HCT116 (cell line): ENCODE data around the gene SLC25A53. TPM values are rescaled to one million over a fixed set of nuclear protein-coding genes. Genes with fewer than 3 reads are reported as not detected.

Experiments
- ATAC-seq: fragments of 200-7000 bp; cut with Tn5 transposase; 2 replicates; pipeline ENCODE4 v1.9.1; 2020; ENCODE audit warnings: mild to moderate bottlenecking, moderate library complexity
- BruUV-seq: library from RNA; stranded (reverse); fragments of 400-500 nt; replicated peaks from 2 replicates; lab custom pipeline; 2021; lab: Mats Ljungman, UMichigan
- CTCF ChIA-PET: fragments of 300-600 bp; sonication (Branson Sonifier 250); formaldehyde crosslinking; loops from one replicate; lab custom pipeline; 2021; ENCODE audit warnings: antibody characterized with exemption; lab: Charles Lee
- POLR2A ChIA-PET: fragments of 300-600, 350-600 bp; sonication (Branson Sonifier 250); formaldehyde crosslinking; loops from one replicate; lab custom pipeline; 2021; ENCODE audit warnings: antibody characterized with exemption; lab: Charles Lee
- RAD21 ChIA-PET, 2 experiments: fragments of 300-600 bp; sonication (Branson Sonifier 250); formaldehyde crosslinking; loops; one replicate each; lab custom pipeline; 2023; ENCODE audit warnings: low total read pairs in 2 of 2; ENCODE audit not compliant: uncharacterized antibody in 2 of 2, unreplicated experiment in 2 of 2, low non-redundant PET in 1 of 2; lab: Charles Lee
- DNase-seq: peaks from one replicate; pipeline ENCODE4 v3.0.0-alpha.2; 2010; ENCODE audit warnings: low read depth, low spot score
- H2AFZ ChIP-seq: fragments of 200-600 bp; shearing (Covaris generic), sonication (generic); 2 replicates; pipeline ENCODE4 v1.6.1; 2017; ENCODE audit warnings: low read depth, mixed run types, mixed read lengths, antibody characterized with exemption, low read length; ENCODE audit not compliant: poor library complexity, severe bottlenecking
- H3K27ac ChIP-seq: 2 replicates; pipeline ENCODE4 v1.5.1; 2012; ENCODE audit warnings: low read depth, low read length
- H3K27me3 ChIP-seq: fragments of 200-600 bp; sonication (generic); 2 replicates; pipeline ENCODE4 v1.6.1; 2016; ENCODE audit warnings: mixed run types, low read length, mixed read lengths; ENCODE audit not compliant: insufficient read depth
- H3K36me3 ChIP-seq, 2 experiments: fragments of 200-500 bp in 1 of 2; fragments of 200-600 bp in 1 of 2; sonication (Bioruptor generic) in 1 of 2; sonication (generic) in 1 of 2; 2 replicates each; pipeline versions ENCODE4 v1.5.1 to v1.6.1; 2014 to 2016; ENCODE audit warnings: low read length in 2 of 2, inconsistent platforms in 1 of 2, mixed read lengths in 1 of 2, mixed run types in 1 of 2; ENCODE audit not compliant: insufficient read depth in 2 of 2, control insufficient read depth in 1 of 2
- H3K4me1 ChIP-seq, 2 experiments: fragments of 200-600 bp in 1 of 2; sonication (generic) in 1 of 2; 2 replicates each; pipeline versions ENCODE4 v1.5.1 to v1.6.1; 2012 to 2017; ENCODE audit warnings: low read length in 2 of 2, inconsistent platforms in 1 of 2, mild to moderate bottlenecking in 1 of 2, mixed read lengths in 1 of 2, mixed run types in 1 of 2, moderate library complexity in 1 of 2; ENCODE audit not compliant: insufficient read depth in 2 of 2, control insufficient read depth in 1 of 2
- H3K4me2 ChIP-seq: fragments of 200-600 bp; sonication (generic); 2 replicates; pipeline ENCODE4 v1.6.1; 2017; ENCODE audit warnings: mixed run types, low read length, mixed read lengths
- H3K4me3 ChIP-seq, 2 experiments: fragments of 200-600 bp in 1 of 2; sonication (generic) in 1 of 2; replicated peaks in 1 of 2; 2 replicates each; pipeline ENCODE4 v1.5.1; 2011 to 2016; ENCODE audit warnings: low read length in 2 of 2, control low read depth in 1 of 2, low read depth in 1 of 2, mild to moderate bottlenecking in 1 of 2, mixed read lengths in 1 of 2, mixed run types in 1 of 2
- H3K79me2 ChIP-seq: fragments of 200-600 bp; sonication (generic); 2 replicates; pipeline ENCODE4 v1.6.1; 2017; ENCODE audit warnings: mild to moderate bottlenecking, mixed run types, low read length, moderate library complexity, mixed read lengths; ENCODE audit not compliant: insufficient read depth
- H3K9ac ChIP-seq: fragments of 200-600 bp; sonication (generic); 2 replicates; pipeline ENCODE4 v1.6.1; 2016; ENCODE audit warnings: low read length, mixed read lengths
- H3K9me2 ChIP-seq: fragments of 200-600 bp; sonication (generic), shearing (Covaris generic); 2 replicates; pipeline ENCODE4 v1.6.1; 2017; ENCODE audit warnings: mixed run types, mild to moderate bottlenecking, moderate library complexity; ENCODE audit not compliant: insufficient read depth
- H3K9me3 ChIP-seq, 2 experiments: fragments of 200-500 bp in 1 of 2; fragments of 200-600 bp in 1 of 2; sonication (Bioruptor generic) in 1 of 2; sonication (generic) in 1 of 2; 2 replicates each; pipeline ENCODE4 v1.6.1; 2014 to 2017; ENCODE audit warnings: low read length in 2 of 2, mixed read lengths in 2 of 2, inconsistent platforms in 1 of 2, low read depth in 1 of 2, mild to moderate bottlenecking in 1 of 2, mixed run types in 1 of 2, moderate library complexity in 1 of 2; ENCODE audit not compliant: control insufficient read depth in 1 of 2, insufficient read depth in 1 of 2
- H4K20me1 ChIP-seq: fragments of 200-600 bp; sonication (generic), shearing (Covaris generic); 2 replicates; pipeline ENCODE4 v1.6.1; 2017; ENCODE audit warnings: mixed run types, mild to moderate bottlenecking, moderate library complexity; ENCODE audit not compliant: insufficient read depth
- CBX3 ChIP-seq: IDR thresholded peaks from 2 replicates; pipeline ENCODE4 v1.6.1; 2012; ENCODE audit warnings: low read depth
- CEBPB ChIP-seq: IDR thresholded peaks from 2 replicates; pipeline ENCODE4 v1.6.1; 2012; ENCODE audit warnings: low read depth
- ELF1 ChIP-seq: IDR thresholded peaks from 2 replicates; pipeline ENCODE4 v1.6.1; 2012; ENCODE audit warnings: low read depth, borderline replicate concordance
- JUND ChIP-seq: IDR thresholded peaks from 2 replicates; pipeline ENCODE4 v1.6.1; 2012
- POLR2A ChIP-seq: IDR thresholded peaks from 2 replicates; pipeline ENCODE4 v1.7.0; 2011; ENCODE audit warnings: borderline replicate concordance; ENCODE audit not compliant: insufficient read depth, insufficient read length; ENCODE audit errors: extremely low read depth
- POLR2AphosphoS5 ChIP-seq: IDR thresholded peaks from 2 replicates; pipeline ENCODE4 v1.6.1; 2011; ENCODE audit warnings: mild to moderate bottlenecking, low read depth, low read length, moderate library complexity
- RAD21 ChIP-seq: IDR thresholded peaks from 2 replicates; pipeline ENCODE4 v1.6.1; 2012; ENCODE audit warnings: low read depth, mild to moderate bottlenecking
- REST ChIP-seq: IDR thresholded peaks from 2 replicates; pipeline ENCODE4 v1.6.1; 2012; ENCODE audit warnings: low read depth
- SIN3A ChIP-seq: IDR thresholded peaks from 2 replicates; pipeline ENCODE4 v1.6.1; 2012; ENCODE audit warnings: low read depth
- SP1 ChIP-seq: IDR thresholded peaks from 2 replicates; pipeline ENCODE4 v1.6.1; 2012; ENCODE audit warnings: low read depth
- TCF7L2 ChIP-seq: IDR thresholded peaks from 2 replicates; pipeline ENCODE4 v1.7.0; 2011; ENCODE audit warnings: borderline replicate concordance, inconsistent platforms; ENCODE audit not compliant: insufficient read depth, insufficient read length; ENCODE audit errors: extremely low read depth
- YY1 ChIP-seq: IDR thresholded peaks from 2 replicates; pipeline ENCODE4 v1.6.1; 2011; ENCODE audit warnings: low read length, low read depth, moderate library complexity, mild to moderate bottlenecking; ENCODE audit not compliant: insufficient replicate concordance; ENCODE audit errors: extremely low read depth
- ZFX ChIP-seq: fragments of 450-650 bp; IDR thresholded peaks from 2 replicates; pipeline ENCODE4 v1.6.1; 2017
- ZNF274 ChIP-seq: fragments of 200-500 bp; sonication (Bioruptor generic); IDR thresholded peaks from 2 replicates; pipeline ENCODE4 v1.6.1; 2014; ENCODE audit warnings: mild to moderate bottlenecking, low read depth, low read length, inconsistent platforms
- intact Hi-C: fragments of 100-400 bp; cut with micrococcal nuclease; formaldehyde crosslinking; loops from 2 replicates; pipeline ENCODE4 v1.10.0; 2022
- total RNA-seq: library from RNA; stranded (reverse); gene quantifications from one replicate; pipeline ENCODE4 v1.2.1, GENCODE V29; 2021; ENCODE audit not compliant: unreplicated experiment
- TF ChIP-seq, protein P1 (sequence below): IDR thresholded peaks from 2 replicates; pipeline ENCODE4 v1.6.1; 2012
- TF ChIP-seq, protein P2 (sequence below), 3 experiments: fragments of 200-600 bp in 1 of 3; sonication (generic) in 1 of 3; IDR thresholded peaks in 2 of 3; conservative IDR thresholded peaks in 1 of 3; 2 replicates each; pipeline ENCODE4 v1.5.1; 2012 to 2017; ENCODE audit warnings: low read depth in 2 of 3, low read length in 2 of 3, antibody characterized with exemption in 1 of 3, borderline replicate concordance in 1 of 3, control low read depth in 1 of 3, mild to moderate bottlenecking in 1 of 3, mixed read lengths in 1 of 3, mixed run types in 1 of 3, moderate library complexity in 1 of 3; ENCODE audit not compliant: insufficient read depth in 1 of 3

Gene SLC25A53
- total RNA-seq, 1 experiment from 2014 or later: 3.4 TPM

DNA sequence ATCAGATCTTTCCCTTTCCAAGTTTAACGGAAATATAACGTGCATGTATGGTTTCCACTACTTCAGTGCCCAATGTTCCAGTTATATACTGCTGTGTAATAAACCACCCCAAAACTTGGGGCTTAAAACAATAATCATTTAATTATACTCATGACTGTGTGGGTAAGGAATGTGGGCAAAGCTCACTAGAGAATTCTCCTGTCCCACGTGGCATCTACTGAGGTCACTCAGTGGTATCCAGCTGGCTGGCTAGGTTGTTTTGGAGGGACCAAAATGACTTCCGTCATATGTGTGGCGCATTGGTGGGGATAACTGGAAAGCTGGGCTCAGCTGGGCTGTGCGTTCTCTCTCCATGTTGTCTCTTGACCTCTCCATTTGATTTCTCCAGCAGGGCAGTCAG lies 26.0 kb downstream of the SLC25A53 start:
- Histone ChIP-seq H3K4me1 (no peaks in the 10 kb centered on the region), H3K27ac (no peak overlapping the region), H3K9me2 (no peaks in the 10 kb centered on the region), H2AFZ (no peak overlapping the region), H3K36me3 (no peaks in the 10 kb centered on the region), H4K20me1 (no peaks in the 10 kb centered on the region), H3K4me2 (no peak overlapping the region), H3K79me2 (no peaks in the 10 kb centered on the region), H3K9me3 (no peaks in the 10 kb centered on the region), H3K27me3 (no peaks in the 10 kb centered on the region), H3K9ac (no peak overlapping the region), H3K4me3 (no peak overlapping the region)
- RAD21 ChIA-PET: no interaction called here
- intact Hi-C loops: loop anchor here (10.0 kb wide), 1 partner anchor 596 kb away; no protein-coding TSS in a partner anchor
- DNase-seq (no peak), ATAC-seq (no peak)
- TF ChIP-seq ZNF274 (no peak), CEBPB (no peak), ELF1 (no peak), TCF7L2 (no peak), CBX3 (no peak)
- TF ChIP-seq, protein P1, sequence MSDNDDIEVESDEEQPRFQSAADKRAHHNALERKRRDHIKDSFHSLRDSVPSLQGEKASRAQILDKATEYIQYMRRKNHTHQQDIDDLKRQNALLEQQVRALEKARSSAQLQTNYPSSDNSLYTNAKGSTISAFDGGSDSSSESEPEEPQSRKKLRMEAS: no peak
- no TSS peak for BruUV-seq
- POLR2A ChIA-PET: no interaction called here
- CTCF ChIA-PET: no interaction called here

DNA sequence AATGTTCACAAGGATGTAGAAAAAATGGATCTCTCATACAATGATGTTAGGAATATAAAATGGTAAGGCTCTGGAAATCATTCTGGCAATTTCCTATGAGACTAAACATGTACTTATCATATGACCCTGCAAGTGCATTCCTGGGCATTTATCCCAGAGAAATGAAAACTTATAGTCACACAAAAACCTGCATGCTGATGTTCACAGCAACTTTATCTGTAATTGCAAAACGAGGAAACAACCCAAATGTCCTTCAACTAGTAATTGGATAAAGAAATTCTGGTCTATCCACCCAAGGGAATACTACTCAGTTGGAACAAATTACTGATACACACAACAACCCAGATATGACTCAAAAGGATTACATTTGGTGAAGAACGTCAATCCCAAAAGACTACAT lies 30.0 kb downstream of the SLC25A53 start:
- POLR2A ChIA-PET: no interaction called here
- Histone ChIP-seq H3K4me2 (no peak overlapping the region), H3K36me3 (no peaks in the 10 kb centered on the region), H3K79me2 (no peaks in the 10 kb centered on the region), H3K9me2 (no peaks in the 10 kb centered on the region), H3K9me3 (no peaks in the 10 kb centered on the region), H3K4me1 (no peaks in the 10 kb centered on the region), H3K27me3 (no peaks in the 10 kb centered on the region), H4K20me1 (no peaks in the 10 kb centered on the region), H3K4me3 (no peak overlapping the region), H3K27ac (no peak overlapping the region), H2AFZ (no peak overlapping the region), H3K9ac (no peak overlapping the region)
- DNase-seq (no peak), ATAC-seq (no peak)
- RAD21 ChIA-PET: no interaction called here
- BruUV-seq: no TSS peak
- CTCF ChIA-PET: no interaction called here
- intact Hi-C loops: no loop called here
- TF ChIP-seq SIN3A (no peak), REST (no peak), ELF1 (no peak), JUND (no peak), POLR2AphosphoS5 (no peak), RAD21 (no peak), SP1 (no peak), POLR2A (no peak), CEBPB (no peak), ZFX (no peak), YY1 (no peak), ZNF274 (no peak)
- TF ChIP-seq, protein P2, sequence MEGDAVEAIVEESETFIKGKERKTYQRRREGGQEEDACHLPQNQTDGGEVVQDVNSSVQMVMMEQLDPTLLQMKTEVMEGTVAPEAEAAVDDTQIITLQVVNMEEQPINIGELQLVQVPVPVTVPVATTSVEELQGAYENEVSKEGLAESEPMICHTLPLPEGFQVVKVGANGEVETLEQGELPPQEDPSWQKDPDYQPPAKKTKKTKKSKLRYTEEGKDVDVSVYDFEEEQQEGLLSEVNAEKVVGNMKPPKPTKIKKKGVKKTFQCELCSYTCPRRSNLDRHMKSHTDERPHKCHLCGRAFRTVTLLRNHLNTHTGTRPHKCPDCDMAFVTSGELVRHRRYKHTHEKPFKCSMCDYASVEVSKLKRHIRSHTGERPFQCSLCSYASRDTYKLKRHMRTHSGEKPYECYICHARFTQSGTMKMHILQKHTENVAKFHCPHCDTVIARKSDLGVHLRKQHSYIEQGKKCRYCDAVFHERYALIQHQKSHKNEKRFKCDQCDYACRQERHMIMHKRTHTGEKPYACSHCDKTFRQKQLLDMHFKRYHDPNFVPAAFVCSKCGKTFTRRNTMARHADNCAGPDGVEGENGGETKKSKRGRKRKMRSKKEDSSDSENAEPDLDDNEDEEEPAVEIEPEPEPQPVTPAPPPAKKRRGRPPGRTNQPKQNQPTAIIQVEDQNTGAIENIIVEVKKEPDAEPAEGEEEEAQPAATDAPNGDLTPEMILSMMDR (IDR thresholded peaks at IDR 0.05 in 2 of 3, conservative IDR thresholded peaks at IDR 0.05 in 1 of 3; ENCODE audit: borderline replicate concordance in 1 of 3, insufficient read depth in 1 of 3, low read depth in 2 of 3, low read length in 2 of 3): no peak
